H9 (cell line): ENCODE results near the gene ARL5B. TPM values are rescaled to one million over a fixed set of nuclear protein-coding genes. Genes with fewer than 3 reads are reported as not detected.

Experiments
- DNase-seq: peaks from one replicate; pipeline ENCODE4 v3.0.0-alpha.2; 2017
- H2AFZ ChIP-seq: one replicate; pipeline ENCODE4 v1.6.1; 2013; ENCODE audit warnings: mild to moderate bottlenecking, low read length, control low read depth, moderate library complexity
- H2AK5ac ChIP-seq: 2 replicates; pipeline ENCODE4 v1.6.1; 2013; ENCODE audit warnings: low read length, control low read depth, mixed read lengths; ENCODE audit not compliant: insufficient read length
- H2BK120ac ChIP-seq: one replicate; pipeline ENCODE4 v1.6.1; 2013; ENCODE audit warnings: low read depth, mild to moderate bottlenecking, low read length, control low read depth, inconsistent platforms; ENCODE audit not compliant: poor library complexity, severe bottlenecking
- H2BK12ac ChIP-seq: 2 replicates; pipeline ENCODE4 v1.6.1; 2013; ENCODE audit warnings: low read length, control low read depth, mixed read lengths, low read depth; ENCODE audit not compliant: insufficient read length
- H2BK15ac ChIP-seq: 2 replicates; pipeline ENCODE4 v1.6.1; 2013; ENCODE audit warnings: low read depth, low read length, control low read depth
- H2BK20ac ChIP-seq: one replicate; pipeline ENCODE4 v1.6.1; 2013; ENCODE audit warnings: low read depth, mild to moderate bottlenecking, low read length, control low read depth, inconsistent platforms; ENCODE audit not compliant: poor library complexity, severe bottlenecking
- H2BK5ac ChIP-seq: 2 replicates; pipeline ENCODE4 v1.6.1; 2013; ENCODE audit warnings: low read length, control low read depth, mixed read lengths; ENCODE audit not compliant: insufficient read length
- H3K14ac ChIP-seq: 2 replicates; pipeline ENCODE4 v1.6.1; 2013; ENCODE audit warnings: low read length, control low read depth; ENCODE audit not compliant: insufficient read depth
- H3K18ac ChIP-seq: 2 replicates; pipeline ENCODE4 v1.6.1; 2013; ENCODE audit warnings: low read depth, mild to moderate bottlenecking, mixed read lengths, low read length, control low read depth; ENCODE audit not compliant: insufficient read length
- H3K23ac ChIP-seq: 2 replicates; pipeline ENCODE4 v1.6.1; 2013; ENCODE audit warnings: low read length, control low read depth, mixed read lengths, low read depth; ENCODE audit not compliant: insufficient read length
- H3K23me2 ChIP-seq: 2 replicates; pipeline ENCODE4 v1.6.1; 2013; ENCODE audit warnings: low read depth, mild to moderate bottlenecking, mixed read lengths, low read length, control low read depth; ENCODE audit not compliant: insufficient read length, poor library complexity, severe bottlenecking
- H3K27ac ChIP-seq: 2 replicates; pipeline ENCODE4 v1.5.1; 2013; ENCODE audit warnings: low read length, control low read depth, mixed read lengths, low read depth; ENCODE audit not compliant: insufficient read length
- H3K27me3 ChIP-seq: 2 replicates; pipeline ENCODE4 v1.6.1; 2013; ENCODE audit warnings: low read length, control low read depth, inconsistent platforms; ENCODE audit not compliant: insufficient read depth
- H3K4ac ChIP-seq: 2 replicates; pipeline ENCODE4 v1.6.1; 2013; ENCODE audit warnings: low read depth, mild to moderate bottlenecking, control low read depth, inconsistent platforms, low read length, moderate library complexity
- H3K4me1 ChIP-seq: 2 replicates; pipeline ENCODE4 v1.6.1; 2013; ENCODE audit warnings: low read length, control low read depth, inconsistent platforms; ENCODE audit not compliant: insufficient read depth
- H3K4me2 ChIP-seq: 2 replicates; pipeline ENCODE4 v1.6.1; 2013; ENCODE audit warnings: low read length, control low read depth, mixed read lengths; ENCODE audit not compliant: insufficient read length, insufficient read depth
- H3K56ac ChIP-seq: 2 replicates; pipeline ENCODE4 v1.6.1; 2013; ENCODE audit warnings: low read depth, mild to moderate bottlenecking, mixed read lengths, low read length, control low read depth; ENCODE audit not compliant: insufficient read length
- H3K79me1 ChIP-seq: 2 replicates; pipeline ENCODE4 v1.6.1; 2013; ENCODE audit warnings: low read depth, mild to moderate bottlenecking, moderate library complexity, low read length, control low read depth, inconsistent platforms; ENCODE audit not compliant: insufficient read depth, poor library complexity, severe bottlenecking
- H3K79me2 ChIP-seq: 2 replicates; pipeline ENCODE4 v1.6.1; 2013; ENCODE audit warnings: low read length, control low read depth, inconsistent platforms; ENCODE audit not compliant: insufficient read depth
- H3K9ac ChIP-seq: 2 replicates; pipeline ENCODE4 v1.6.1; 2013; ENCODE audit warnings: low read length, control low read depth, mixed read lengths; ENCODE audit not compliant: insufficient read length; ENCODE audit errors: extremely low read depth
- H3K9me3 ChIP-seq: one replicate; pipeline ENCODE4 v1.6.1; 2013; ENCODE audit warnings: low read depth, low read length, inconsistent platforms; ENCODE audit not compliant: control insufficient read depth
- H3T11ph ChIP-seq: one replicate; pipeline ENCODE4 v1.6.1; 2013; ENCODE audit warnings: mild to moderate bottlenecking, low read length, control low read depth, inconsistent platforms
- H4K20me1 ChIP-seq: one replicate; pipeline ENCODE4 v1.6.1; 2013; ENCODE audit not compliant: control insufficient read depth, insufficient read length, insufficient read depth
- H4K5ac ChIP-seq: 2 replicates; pipeline ENCODE4 v1.6.1; 2013; ENCODE audit warnings: low read depth, mild to moderate bottlenecking, mixed read lengths, low read length, control low read depth; ENCODE audit not compliant: insufficient read length
- H4K8ac ChIP-seq: replicated peaks from 2 replicates; pipeline ENCODE4 v1.6.1; 2013; ENCODE audit warnings: low read length, control low read depth, mixed read lengths, low read depth; ENCODE audit not compliant: insufficient read length
- H4K91ac ChIP-seq: 2 replicates; pipeline ENCODE4 v1.6.1; 2013; ENCODE audit warnings: low read depth, mild to moderate bottlenecking, moderate library complexity, mixed read lengths, low read length, control low read depth; ENCODE audit not compliant: insufficient read length
- H3K27ac Mint-ChIP-seq, 3 experiments: 2 replicates in 2 of 3; 3 replicates in 1 of 3; pipeline ENCODE4 v1.8.0; 2020 to 2021; ENCODE audit warnings: mixed read lengths in 3 of 3, mild to moderate bottlenecking in 1 of 3, moderate library complexity in 1 of 3
- H3K27me3 Mint-ChIP-seq: 2 replicates; pipeline ENCODE4 v1.8.0; 2021; ENCODE audit warnings: low read depth, mild to moderate bottlenecking, moderate library complexity, mixed read lengths
- H3K36me3 Mint-ChIP-seq, 3 experiments: 2 replicates in 2 of 3; 3 replicates in 1 of 3; pipeline ENCODE4 v1.8.0; 2020 to 2021; ENCODE audit warnings: low read depth in 3 of 3, mixed read lengths in 3 of 3; ENCODE audit not compliant: insufficient read depth in 1 of 3
- H3K4me1 Mint-ChIP-seq, 2 experiments: 2 replicates each; pipeline ENCODE4 v1.8.0; 2020; ENCODE audit warnings: mixed read lengths in 2 of 2
- H3K4me3 Mint-ChIP-seq, 2 experiments: 2 replicates in 1 of 2; 3 replicates in 1 of 2; pipeline ENCODE4 v1.8.0; 2020 to 2021; ENCODE audit warnings: mild to moderate bottlenecking in 2 of 2, mixed read lengths in 2 of 2, moderate library complexity in 1 of 2
- H3K9me3 Mint-ChIP-seq, 2 experiments: 2 replicates in 1 of 2; 3 replicates in 1 of 2; pipeline ENCODE4 v1.8.0; 2020; ENCODE audit warnings: mild to moderate bottlenecking in 2 of 2, mixed read lengths in 2 of 2, moderate library complexity in 1 of 2
- WGBS: extraction: QIAGEN DNeasy Blood & Tissue Kit; methylation state at CpG from one replicate; pipeline ENCODE4 v1.1.7; 2013; ENCODE audit warnings: missing lambda C conversion rate, low lambda C conversion rate, mixed read lengths; ENCODE audit not compliant: insufficient read length; ENCODE audit errors: extremely low coverage; 5-methylcytosine and 5-hydroxymethylcytosine counted together
- long read RNA-seq: library from polyadenylated mRNA; unstranded; transcript quantifications from one replicate; pipeline ENCODE4 v2.0.0, GENCODE V29; 2020
- total RNA-seq: library from RNA; stranded (reverse); gene quantifications from 2 replicates; pipeline ENCODE4 v1.2.1, GENCODE V29; 2021
- TF ChIP-seq, protein P1 (sequence below): fragments of 200-600 bp; sonication (generic); conservative IDR thresholded peaks from 3 replicates; pipeline ENCODE4 v1.8.0; 2021; ENCODE audit warnings: antibody characterized with exemption, mild to moderate bottlenecking

ARL5B gene
- 33.9 and 34.4 TPM in 2 replicates for total RNA-seq
- long read RNA-seq, full-length matches to known transcripts = 117 of 135 reads
- long read RNA-seq, partial matches to known transcripts = 0 of 135 reads
- long read RNA-seq, other reads (novel, unspliced or antisense) = 18 of 135 reads

GRCh38 chr10:18659125-18659818, at the start of gene ARL5B:
Gene ARL5B (plus strand): TSS chr10:18659431. CDS start chr10:18659638, 207 bp downstream.
- Histone ChIP-seq H3K27me3 (no peaks in the 10 kb centered on the region; the same call in 1 of the 2 replicates), H3K4ac (peak within 1 kb of the TSS; percentile 51; the same call in 1 of the 2 replicates), H3K14ac (peak within 1 kb of the TSS; percentile 91), H3K27ac (peak within 1 kb of the TSS; percentile 55), H3K4me1 (peaks cover 3% of the 10 kb centered on the region; the same call in 1 of the 2 replicates), H2AFZ (no peak within 1 kb of the TSS), H3K56ac (no peak within 1 kb of the TSS), H2BK12ac (peak within 1 kb of the TSS; percentile 69), H3T11ph (peak within 1 kb of the TSS; percentile 71), H3K79me1 (no peaks in the 10 kb centered on the region), H2BK20ac (no peak within 1 kb of the TSS), H4K20me1 (no peaks in the 10 kb centered on the region), H2BK5ac (peak within 1 kb of the TSS; percentile 36), H3K9me3 (no peaks in the 10 kb centered on the region), H4K91ac (peak within 1 kb of the TSS; percentile 65), H3K4me2 (peak within 1 kb of the TSS; percentile 99), H2BK15ac (no peak within 1 kb of the TSS), H3K9ac (peak within 1 kb of the TSS; percentile 97), H4K5ac (peak within 1 kb of the TSS; percentile 67), H3K18ac (peak within 1 kb of the TSS; percentile 87), H3K23me2 (peaks cover 8% of the 10 kb centered on the region), H3K23ac (no peak within 1 kb of the TSS), H3K79me2 (peaks cover 38% of the 10 kb centered on the region), H4K8ac (no peak within 1 kb of the TSS), H2AK5ac (no peak within 1 kb of the TSS), H2BK120ac (no peak within 1 kb of the TSS)
- Mint-ChIP-seq H3K4me1 (peaks cover 19 to 23% of the 10 kb centered on the region in 2 experiments), H3K4me3 (peak within 1 kb of the TSS; percentile 95 to 99), H3K9me3 (no peaks in the 10 kb centered on the region; a peak in 1 of 5 replicates), H3K36me3 (peaks cover 4 to 25% (median 18%) of the 10 kb centered on the region in 3 experiments; a peak in 6 of 7 replicates), H3K27ac (peak within 1 kb of the TSS; percentile 98 to 99 (median 98)), H3K27me3 (no peaks in the 10 kb centered on the region; the same call in none of the 2 replicates)
- TF ChIP-seq, protein P1, sequence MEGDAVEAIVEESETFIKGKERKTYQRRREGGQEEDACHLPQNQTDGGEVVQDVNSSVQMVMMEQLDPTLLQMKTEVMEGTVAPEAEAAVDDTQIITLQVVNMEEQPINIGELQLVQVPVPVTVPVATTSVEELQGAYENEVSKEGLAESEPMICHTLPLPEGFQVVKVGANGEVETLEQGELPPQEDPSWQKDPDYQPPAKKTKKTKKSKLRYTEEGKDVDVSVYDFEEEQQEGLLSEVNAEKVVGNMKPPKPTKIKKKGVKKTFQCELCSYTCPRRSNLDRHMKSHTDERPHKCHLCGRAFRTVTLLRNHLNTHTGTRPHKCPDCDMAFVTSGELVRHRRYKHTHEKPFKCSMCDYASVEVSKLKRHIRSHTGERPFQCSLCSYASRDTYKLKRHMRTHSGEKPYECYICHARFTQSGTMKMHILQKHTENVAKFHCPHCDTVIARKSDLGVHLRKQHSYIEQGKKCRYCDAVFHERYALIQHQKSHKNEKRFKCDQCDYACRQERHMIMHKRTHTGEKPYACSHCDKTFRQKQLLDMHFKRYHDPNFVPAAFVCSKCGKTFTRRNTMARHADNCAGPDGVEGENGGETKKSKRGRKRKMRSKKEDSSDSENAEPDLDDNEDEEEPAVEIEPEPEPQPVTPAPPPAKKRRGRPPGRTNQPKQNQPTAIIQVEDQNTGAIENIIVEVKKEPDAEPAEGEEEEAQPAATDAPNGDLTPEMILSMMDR = no peak
- peak; percentile 98 for DNase-seq
- no CpG with 5 or more reads among the region's 72 CpGs for WGBS
